OCI-LY1 (cell line): ENCODE measurements around the gene MACROD2.

Experiments used
- EZH2 ChIP-seq: fragments of 200-600 bp; sonication (generic), shearing (Covaris generic); IDR thresholded peaks from 2 replicates; pipeline ENCODE4 v1.8.0; 2017; ENCODE audit warnings: borderline replicate concordance, mixed run types, mild to moderate bottlenecking, antibody characterized with exemption, low read length, moderate library complexity, mixed read lengths
- TF ChIP-seq, protein P1 (sequence below): fragments of 200-600 bp; sonication (generic), shearing (Covaris generic); IDR thresholded peaks from 2 replicates; pipeline ENCODE4 v1.5.1; 2017; ENCODE audit warnings: mild to moderate bottlenecking, antibody characterized with exemption, low read length, moderate library complexity, mixed read lengths

DNA sequence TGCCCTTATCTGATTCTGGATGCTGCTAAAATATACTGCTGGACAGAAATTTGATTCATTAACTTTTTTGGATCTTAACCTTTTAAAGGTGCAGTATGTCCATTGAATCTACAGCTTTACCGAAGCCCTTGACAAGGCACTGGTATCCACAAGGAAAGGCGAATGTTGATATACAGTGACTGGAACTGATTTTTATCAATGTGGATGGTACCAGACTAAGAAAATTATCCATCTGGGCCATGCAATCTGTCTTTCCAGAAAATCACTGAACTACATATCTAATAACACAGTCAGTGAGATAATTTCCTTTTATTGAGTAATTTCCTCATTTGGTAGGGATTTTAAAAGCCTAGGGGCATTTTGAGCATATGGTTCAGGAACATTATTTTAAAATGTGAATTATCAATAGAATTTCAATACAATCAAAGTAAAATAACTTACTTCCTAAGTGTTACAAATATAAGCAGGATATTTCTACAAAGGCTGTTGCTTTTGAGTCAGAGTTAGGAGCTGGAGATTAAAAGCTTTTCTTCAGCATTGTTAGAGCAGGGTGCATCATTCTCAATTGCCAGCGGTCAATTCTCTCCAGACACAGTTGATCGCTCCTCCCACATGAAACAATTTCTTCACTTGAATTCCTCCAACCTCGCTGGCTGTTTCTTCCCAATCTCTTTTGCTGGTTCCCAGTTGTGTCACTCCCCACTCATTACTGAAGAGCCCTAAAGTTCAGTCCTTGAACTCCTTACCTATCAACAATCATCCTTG lies 927.4 kb downstream of the MACROD2 start:
- TF ChIP-seq EZH2: no peak
- TF ChIP-seq, protein P1, sequence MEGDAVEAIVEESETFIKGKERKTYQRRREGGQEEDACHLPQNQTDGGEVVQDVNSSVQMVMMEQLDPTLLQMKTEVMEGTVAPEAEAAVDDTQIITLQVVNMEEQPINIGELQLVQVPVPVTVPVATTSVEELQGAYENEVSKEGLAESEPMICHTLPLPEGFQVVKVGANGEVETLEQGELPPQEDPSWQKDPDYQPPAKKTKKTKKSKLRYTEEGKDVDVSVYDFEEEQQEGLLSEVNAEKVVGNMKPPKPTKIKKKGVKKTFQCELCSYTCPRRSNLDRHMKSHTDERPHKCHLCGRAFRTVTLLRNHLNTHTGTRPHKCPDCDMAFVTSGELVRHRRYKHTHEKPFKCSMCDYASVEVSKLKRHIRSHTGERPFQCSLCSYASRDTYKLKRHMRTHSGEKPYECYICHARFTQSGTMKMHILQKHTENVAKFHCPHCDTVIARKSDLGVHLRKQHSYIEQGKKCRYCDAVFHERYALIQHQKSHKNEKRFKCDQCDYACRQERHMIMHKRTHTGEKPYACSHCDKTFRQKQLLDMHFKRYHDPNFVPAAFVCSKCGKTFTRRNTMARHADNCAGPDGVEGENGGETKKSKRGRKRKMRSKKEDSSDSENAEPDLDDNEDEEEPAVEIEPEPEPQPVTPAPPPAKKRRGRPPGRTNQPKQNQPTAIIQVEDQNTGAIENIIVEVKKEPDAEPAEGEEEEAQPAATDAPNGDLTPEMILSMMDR: no peak
